ENCODE results near the gene ARID5A.

The ARID5A gene

GRCh38 chr2:96578731-96579130, 42.2 kb downstream of the ARID5A start:
- Histone ChIP-seq H3K79me2 (ENCODE audit: insufficient read depth, low read length) (no peaks in the 10 kb centered on the region), H3K36me3 (ENCODE audit: insufficient read depth, low read length) (no peaks in the 10 kb centered on the region; the same call in 1 of the 2 replicates), H3K4me3 (ENCODE audit: low read length, poor library complexity, severe bottlenecking) (no peak overlapping the region), H2AFZ (ENCODE audit: low read length) (no peak overlapping the region), H3F3A (ENCODE audit: low read depth) (no peaks in the 10 kb centered on the region), H3K9me3 (ENCODE audit: insufficient read depth, low read depth, low read length) (no peaks in the 10 kb centered on the region), H3K9ac (ENCODE audit: low read depth, low read length, poor library complexity, severe bottlenecking) (no peak overlapping the region), H3K4me2 (ENCODE audit: low read depth, low read length, poor library complexity, severe bottlenecking) (no peak overlapping the region), H4K20me1 (ENCODE audit: insufficient read depth, low read length, poor library complexity, severe bottlenecking) (no peaks in the 10 kb centered on the region), H3K4me1 (ENCODE audit: insufficient read depth, low read length, poor library complexity, severe bottlenecking) (no peaks in the 10 kb centered on the region), H3K9me2 (replicated peaks; ENCODE audit: low read depth, low read length) (no peaks in the 10 kb centered on the region), H3K27me3 (ENCODE audit: insufficient read depth, low read length, poor library complexity, severe bottlenecking) (no peaks in the 10 kb centered on the region)
- TF ChIP-seq EZH2phosphoT487 (IDR thresholded peaks at IDR 0.05; ENCODE audit: borderline replicate concordance), result no peak
- TF ChIP-seq CTCF (conservative IDR thresholded peaks at IDR 0.05; ENCODE audit: low read length), result no peak

- TF ChIP-seq CTCF (conservative IDR thresholded peaks at IDR 0.05; ENCODE audit: low read length) (no peak), EZH2phosphoT487 (IDR thresholded peaks at IDR 0.05; ENCODE audit: borderline replicate concordance) (no peak)
- Histone ChIP-seq H3F3A (ENCODE audit: low read depth) (no peaks in the 10 kb centered on the region), H3K9ac (ENCODE audit: low read depth, low read length, poor library complexity, severe bottlenecking) (no peak overlapping the region), H3K9me2 (replicated peaks; ENCODE audit: low read depth, low read length) (no peaks in the 10 kb centered on the region), H3K27me3 (ENCODE audit: insufficient read depth, low read length, poor library complexity, severe bottlenecking) (no peaks in the 10 kb centered on the region), H3K4me2 (ENCODE audit: low read depth, low read length, poor library complexity, severe bottlenecking) (no peak overlapping the region), H3K36me3 (ENCODE audit: insufficient read depth, low read length) (no peaks in the 10 kb centered on the region; the same call in 1 of the 2 replicates), H3K79me2 (ENCODE audit: insufficient read depth, low read length) (no peaks in the 10 kb centered on the region), H3K4me3 (ENCODE audit: low read length, poor library complexity, severe bottlenecking) (no peak overlapping the region), H2AFZ (ENCODE audit: low read length) (no peak overlapping the region), H3K9me3 (ENCODE audit: insufficient read depth, low read depth, low read length) (no peaks in the 10 kb centered on the region), H4K20me1 (ENCODE audit: insufficient read depth, low read length, poor library complexity, severe bottlenecking) (no peaks in the 10 kb centered on the region), H3K4me1 (ENCODE audit: insufficient read depth, low read length, poor library complexity, severe bottlenecking) (no peaks in the 10 kb centered on the region)
Observed at GRCh38 chr2:96579422-96579821, 42.9 kb downstream of the ARID5A start.

GRCh38 chr2:96580771-96581170, 44.2 kb downstream of the ARID5A start:
- Histone ChIP-seq H3K4me1 (ENCODE audit: insufficient read depth, low read length, poor library complexity, severe bottlenecking) (no peaks in the 10 kb centered on the region), H3F3A (ENCODE audit: low read depth) (no peaks in the 10 kb centered on the region), H3K9ac (ENCODE audit: low read depth, low read length, poor library complexity, severe bottlenecking) (no peak overlapping the region), H3K9me3 (ENCODE audit: insufficient read depth, low read depth, low read length) (no peaks in the 10 kb centered on the region), H2AFZ (ENCODE audit: low read length) (no peak overlapping the region), H3K4me3 (ENCODE audit: low read length, poor library complexity, severe bottlenecking) (no peak overlapping the region), H3K4me2 (ENCODE audit: low read depth, low read length, poor library complexity, severe bottlenecking) (no peak overlapping the region), H4K20me1 (ENCODE audit: insufficient read depth, low read length, poor library complexity, severe bottlenecking) (no peaks in the 10 kb centered on the region), H3K79me2 (ENCODE audit: insufficient read depth, low read length) (no peaks in the 10 kb centered on the region), H3K27me3 (ENCODE audit: insufficient read depth, low read length, poor library complexity, severe bottlenecking) (no peaks in the 10 kb centered on the region), H3K9me2 (replicated peaks; ENCODE audit: low read depth, low read length) (no peaks in the 10 kb centered on the region), H3K36me3 (ENCODE audit: insufficient read depth, low read length) (no peaks in the 10 kb centered on the region; the same call in 1 of the 2 replicates)
- TF ChIP-seq CTCF (conservative IDR thresholded peaks at IDR 0.05; ENCODE audit: low read length), result peak; percentile 35
- TF ChIP-seq EZH2phosphoT487 (IDR thresholded peaks at IDR 0.05; ENCODE audit: borderline replicate concordance), result no peak
